Measurements from ENCODE around the gene SLITRK4. TPM values are rescaled to one million over a fixed set of nuclear protein-coding genes. Genes with fewer than 3 reads are reported as not detected.

SLITRK4 gene
- total and polyA plus RNA-seq, 2 experiments from 2014 or later: 2.9 to 6.0 TPM

GRCh38 chrX:143615851-143616250 is 20.1 kb downstream of the SLITRK4 start:
- no peaks in the 10 kb centered on the region for H3K4me1 ChIP-seq (ENCODE audit: insufficient read depth)
- no peak overlapping the region for H3K4me2 ChIP-seq
- no peaks in the 10 kb centered on the region for H3F3A ChIP-seq (replicated peaks; ENCODE audit: low read depth)
- no peaks in the 10 kb centered on the region for H3K79me2 ChIP-seq (replicated peaks; ENCODE audit: insufficient read depth)
- TF ChIP-seq, protein P1, sequence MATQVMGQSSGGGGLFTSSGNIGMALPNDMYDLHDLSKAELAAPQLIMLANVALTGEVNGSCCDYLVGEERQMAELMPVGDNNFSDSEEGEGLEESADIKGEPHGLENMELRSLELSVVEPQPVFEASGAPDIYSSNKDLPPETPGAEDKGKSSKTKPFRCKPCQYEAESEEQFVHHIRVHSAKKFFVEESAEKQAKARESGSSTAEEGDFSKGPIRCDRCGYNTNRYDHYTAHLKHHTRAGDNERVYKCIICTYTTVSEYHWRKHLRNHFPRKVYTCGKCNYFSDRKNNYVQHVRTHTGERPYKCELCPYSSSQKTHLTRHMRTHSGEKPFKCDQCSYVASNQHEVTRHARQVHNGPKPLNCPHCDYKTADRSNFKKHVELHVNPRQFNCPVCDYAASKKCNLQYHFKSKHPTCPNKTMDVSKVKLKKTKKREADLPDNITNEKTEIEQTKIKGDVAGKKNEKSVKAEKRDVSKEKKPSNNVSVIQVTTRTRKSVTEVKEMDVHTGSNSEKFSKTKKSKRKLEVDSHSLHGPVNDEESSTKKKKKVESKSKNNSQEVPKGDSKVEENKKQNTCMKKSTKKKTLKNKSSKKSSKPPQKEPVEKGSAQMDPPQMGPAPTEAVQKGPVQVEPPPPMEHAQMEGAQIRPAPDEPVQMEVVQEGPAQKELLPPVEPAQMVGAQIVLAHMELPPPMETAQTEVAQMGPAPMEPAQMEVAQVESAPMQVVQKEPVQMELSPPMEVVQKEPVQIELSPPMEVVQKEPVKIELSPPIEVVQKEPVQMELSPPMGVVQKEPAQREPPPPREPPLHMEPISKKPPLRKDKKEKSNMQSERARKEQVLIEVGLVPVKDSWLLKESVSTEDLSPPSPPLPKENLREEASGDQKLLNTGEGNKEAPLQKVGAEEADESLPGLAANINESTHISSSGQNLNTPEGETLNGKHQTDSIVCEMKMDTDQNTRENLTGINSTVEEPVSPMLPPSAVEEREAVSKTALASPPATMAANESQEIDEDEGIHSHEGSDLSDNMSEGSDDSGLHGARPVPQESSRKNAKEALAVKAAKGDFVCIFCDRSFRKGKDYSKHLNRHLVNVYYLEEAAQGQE (IDR thresholded peaks at IDR 0.05; ENCODE audit: unreplicated experiment): no peak
- TF ChIP-seq POLR2AphosphoS5 (IDR thresholded peaks at IDR 0.05; ENCODE audit: low read depth) (no peak), CTCF (conservative IDR thresholded peaks at IDR 0.05; ENCODE audit: low read depth in 2 of 2) (no peak)
- no peaks in the 10 kb centered on the region for H3K9me2 ChIP-seq (ENCODE audit: insufficient read depth)
- no peaks in the 10 kb centered on the region for H3K36me3 ChIP-seq (ENCODE audit: insufficient read depth)
- no peak overlapping the region for H3K4me3 Mint-ChIP-seq
- H3K27me3 ChIP-seq (ENCODE audit: insufficient read depth): no peaks in the 10 kb centered on the region
- H3K36me3 Mint-ChIP-seq (ENCODE audit: low read depth): no peaks in the 10 kb centered on the region
- no peaks in the 10 kb centered on the region for H3K4me1 Mint-ChIP-seq
- ATAC-seq: no peak
- H3K4me3 ChIP-seq: no peak overlapping the region
- H2AFZ ChIP-seq: no peak overlapping the region
- DNase-seq (ENCODE audit: low spot score): no peak
- peaks cover 3% of the 10 kb centered on the region for H3K27me3 Mint-ChIP-seq (ENCODE audit: insufficient read depth, low read depth, poor library complexity)
- H3K27ac Mint-ChIP-seq: no peak overlapping the region
- no peaks in the 10 kb centered on the region for H4K20me1 ChIP-seq (replicated peaks; ENCODE audit: insufficient read depth)
- H3K27ac ChIP-seq (ENCODE audit: low read depth): no peak overlapping the region
- peaks cover 54% of the 10 kb centered on the region for H3K9me3 Mint-ChIP-seq

DNA sequence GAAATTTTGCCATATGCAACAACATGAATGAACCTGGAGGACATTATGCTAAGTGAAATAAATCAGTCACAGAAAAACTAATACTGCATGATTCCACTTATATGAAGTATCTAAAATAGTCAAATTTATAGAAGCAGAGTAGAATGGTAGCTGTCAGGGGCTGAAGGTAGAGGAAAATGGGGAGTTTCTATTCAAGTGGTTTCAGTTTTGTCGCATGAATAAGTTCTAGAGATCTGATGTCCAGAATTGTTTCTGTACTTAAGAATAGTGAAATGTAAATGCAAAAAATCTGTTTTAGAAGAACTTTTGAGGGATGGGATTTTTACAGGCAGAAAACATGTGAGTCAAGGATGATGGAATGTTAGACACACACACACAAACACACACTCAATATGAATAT is 34.1 kb downstream of the SLITRK4 start:
- Mint-ChIP-seq H3K9me3 (peaks cover 44% of the 10 kb centered on the region), H3K4me3 (no peak overlapping the region), H3K27ac (no peak overlapping the region), H3K27me3 (ENCODE audit: insufficient read depth, low read depth, poor library complexity) (no peaks in the 10 kb centered on the region), H3K36me3 (ENCODE audit: low read depth) (peaks cover 5% of the 10 kb centered on the region; the same call in 1 of the 3 replicates), H3K4me1 (no peaks in the 10 kb centered on the region)
- ATAC-seq: no peak
- Histone ChIP-seq H3K36me3 (ENCODE audit: insufficient read depth) (no peaks in the 10 kb centered on the region), H3K4me2 (no peak overlapping the region), H3K27me3 (ENCODE audit: insufficient read depth) (no peaks in the 10 kb centered on the region), H3F3A (replicated peaks; ENCODE audit: low read depth) (no peaks in the 10 kb centered on the region), H3K4me3 (no peak overlapping the region), H3K79me2 (replicated peaks; ENCODE audit: insufficient read depth) (no peaks in the 10 kb centered on the region), H3K9me2 (ENCODE audit: insufficient read depth) (no peaks in the 10 kb centered on the region), H4K20me1 (replicated peaks; ENCODE audit: insufficient read depth) (no peaks in the 10 kb centered on the region), H2AFZ (no peak overlapping the region), H3K4me1 (ENCODE audit: insufficient read depth) (no peaks in the 10 kb centered on the region), H3K27ac (ENCODE audit: low read depth) (no peak overlapping the region)
- DNase-seq (ENCODE audit: low spot score): no peak
- TF ChIP-seq JUNB (IDR thresholded peaks at IDR 0.05; ENCODE audit: unreplicated experiment) (no peak), STAT1 (IDR thresholded peaks at IDR 0.05; ENCODE audit: unreplicated experiment) (no peak), ZNF462 (CRISPR knock-in tag; IDR thresholded peaks at IDR 0.05) (no peak)
- TF ChIP-seq, protein P1 (IDR thresholded peaks at IDR 0.05; ENCODE audit: unreplicated experiment): no peak
